ENCODE measurements around the gene UBE3C.
"Not testable (repeated sequence)": the region's sequence is repeated elsewhere in the genome, so short reads cannot be mapped to it uniquely, and the experiment has no call there.

The UBE3C gene

GRCh38 chr7:157241631-157242030 lies 102.9 kb downstream of the UBE3C start:
- no peak for DNase-seq

- no peak for DNase-seq
Observed at GRCh38 chr7:157244516-157245294, 106.0 kb downstream of the UBE3C start.

DNA sequence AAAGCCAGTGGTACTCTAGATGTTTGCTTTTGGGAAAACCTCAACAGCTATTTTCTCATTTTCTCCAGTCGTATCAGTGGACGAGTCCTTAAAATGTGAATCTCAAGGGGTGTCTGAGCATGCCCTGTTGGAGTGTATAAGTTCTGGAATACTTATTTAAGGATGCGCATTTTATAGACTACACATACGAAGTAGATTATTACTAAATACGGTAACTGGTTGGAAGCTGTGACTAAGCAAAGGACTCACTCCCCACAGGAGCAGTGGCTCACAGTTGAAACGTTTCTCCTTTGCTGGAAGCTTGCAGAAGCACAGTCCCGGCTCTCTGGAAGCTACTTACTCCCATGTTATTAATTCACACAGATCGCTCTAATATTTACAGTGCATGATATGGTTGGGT lies 107.3 kb downstream of the UBE3C start:
- no peak for DNase-seq

DNA sequence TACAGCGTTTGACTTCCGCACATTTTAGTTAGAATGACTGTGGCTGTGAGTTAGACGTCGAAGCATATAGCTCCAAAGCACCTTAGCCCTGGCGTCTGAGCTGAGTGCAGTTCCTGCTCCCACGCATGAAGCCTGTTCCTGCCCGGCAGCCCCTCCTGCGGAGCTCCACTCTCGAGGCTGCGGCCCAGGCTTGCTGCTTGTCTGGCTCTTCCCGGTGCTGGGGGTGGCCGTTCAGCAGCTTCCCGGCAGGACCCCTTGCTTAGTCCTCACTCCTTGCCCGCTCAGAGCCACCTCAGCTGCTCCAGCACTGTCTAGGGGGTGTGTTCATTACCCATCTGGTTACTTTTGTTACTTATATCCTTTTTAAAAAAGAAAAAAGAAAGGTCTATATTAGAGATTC lies 109.9 kb downstream of the UBE3C start:
- no peak for DNase-seq

DNA sequence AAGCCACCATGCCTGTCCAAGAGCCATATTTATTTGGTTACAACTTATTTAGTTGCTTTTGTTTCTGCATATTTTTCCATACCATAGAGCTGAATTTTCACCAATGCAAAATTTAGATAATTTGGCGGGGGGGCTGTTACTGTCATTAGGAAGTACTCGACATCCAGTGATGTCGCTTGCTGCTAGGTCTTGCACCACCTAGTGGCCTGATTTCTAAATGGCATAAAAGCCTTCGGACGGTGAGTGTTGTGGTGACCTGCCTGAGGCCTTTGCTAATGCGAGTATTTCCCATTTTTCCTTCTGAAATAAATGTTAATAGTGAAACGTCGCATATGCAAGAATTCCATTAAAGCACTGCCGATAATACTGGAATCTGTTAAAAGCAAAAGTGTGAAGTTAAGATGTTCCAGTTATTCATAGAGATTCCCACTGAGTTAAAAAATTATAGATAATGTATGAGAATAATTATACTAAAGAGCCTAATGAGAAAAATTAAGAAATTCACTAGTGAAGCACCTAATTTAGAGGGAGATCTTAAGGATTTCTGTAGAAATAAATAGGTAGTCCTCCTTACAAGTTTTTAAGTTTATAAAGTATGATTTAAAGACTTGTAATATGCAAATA lies 112.0 kb downstream of the UBE3C start:
- peak; percentile 67 for DNase-seq

- DNase-seq: not testable (repeated sequence)
Observed at GRCh38 chr7:157251817-157252216, 113.1 kb downstream of the UBE3C start.

DNA sequence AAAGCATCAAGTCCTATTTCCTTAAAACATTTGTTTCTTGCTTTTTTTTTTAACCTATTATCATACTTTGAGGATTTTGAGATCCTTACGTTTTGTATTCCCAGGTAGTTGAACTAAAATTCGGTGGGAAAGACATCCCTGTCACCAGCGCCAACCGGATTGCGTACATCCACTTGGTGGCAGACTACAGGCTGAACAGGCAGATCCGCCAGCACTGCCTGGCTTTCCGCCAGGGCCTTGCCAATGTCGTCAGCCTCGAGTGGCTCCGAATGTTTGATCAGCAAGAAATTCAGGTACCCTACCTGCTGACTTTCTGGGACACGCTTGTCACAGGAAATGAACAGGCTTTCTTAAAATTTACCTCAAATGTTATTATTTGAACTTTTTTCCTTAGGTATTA lies 115.1 kb downstream of the UBE3C start:
- DNase-seq: no peak

DNA sequence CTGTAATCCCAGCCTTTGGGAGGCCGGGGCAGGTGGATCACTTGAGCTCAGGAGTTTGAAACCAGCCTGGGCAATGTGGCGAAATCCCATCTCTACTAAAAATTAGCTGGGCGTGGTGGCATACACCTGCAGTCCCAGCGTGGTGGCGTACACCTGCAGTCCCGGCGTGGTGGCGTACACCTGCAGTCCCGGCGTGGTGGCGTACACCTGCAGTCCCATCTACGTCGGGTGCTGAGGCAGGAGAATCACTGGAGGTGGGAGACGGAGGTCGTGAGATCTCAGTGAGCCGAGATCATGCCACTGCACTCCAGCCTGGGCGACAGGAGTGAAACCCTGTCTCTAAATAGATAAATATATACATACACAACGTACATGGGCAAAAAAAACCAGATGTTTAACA lies 116.1 kb downstream of the UBE3C start:
- not testable (repeated sequence) for DNase-seq

DNA sequence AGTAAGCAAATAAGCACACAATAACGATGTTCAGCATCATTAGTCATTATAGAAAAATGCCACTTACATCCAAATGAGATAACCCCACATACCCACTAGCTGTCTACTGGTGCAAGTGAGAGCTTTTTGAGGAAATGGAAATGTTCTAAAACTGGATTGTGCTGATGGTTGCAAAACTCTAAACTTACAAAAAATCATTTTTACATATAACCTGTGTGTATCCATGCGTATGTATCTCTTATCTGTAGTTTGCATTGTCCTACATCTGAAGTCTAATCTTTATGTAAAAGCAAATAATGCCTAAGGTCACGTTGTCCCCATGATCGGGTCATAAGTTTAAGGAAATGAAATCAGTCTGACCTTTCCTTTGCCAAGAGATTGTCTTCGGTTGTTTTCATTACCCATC lies 116.5 kb downstream of the UBE3C start:
- DNase-seq: no peak

DNA sequence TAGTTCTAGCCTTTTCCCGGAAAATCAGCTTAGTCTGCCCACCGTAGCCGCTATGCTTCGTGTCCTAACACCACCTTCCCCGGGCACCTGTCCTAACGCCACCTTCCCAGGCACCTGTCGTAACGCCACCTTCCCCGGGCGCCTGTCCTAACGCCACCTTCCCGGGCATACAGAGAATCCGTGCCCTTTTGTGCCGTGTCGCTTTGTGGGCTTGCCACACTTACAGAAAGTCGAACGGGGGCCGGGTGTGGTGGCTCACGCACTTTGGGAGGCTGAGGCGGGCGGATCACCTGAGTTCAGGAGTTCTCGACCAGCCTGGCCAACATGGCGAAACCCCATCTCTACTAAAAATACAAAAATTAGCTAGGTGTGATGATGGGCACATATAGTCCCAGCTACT lies 124.4 kb downstream of the UBE3C start:
- DNase-seq: no peak

- DNase-seq: no peak
Observed at GRCh38 chr7:157265051-157265450, 126.3 kb downstream of the UBE3C start.

GRCh38 chr7:157266272-157266671 lies 127.5 kb downstream of the UBE3C start:
- no peak for DNase-seq

DNA sequence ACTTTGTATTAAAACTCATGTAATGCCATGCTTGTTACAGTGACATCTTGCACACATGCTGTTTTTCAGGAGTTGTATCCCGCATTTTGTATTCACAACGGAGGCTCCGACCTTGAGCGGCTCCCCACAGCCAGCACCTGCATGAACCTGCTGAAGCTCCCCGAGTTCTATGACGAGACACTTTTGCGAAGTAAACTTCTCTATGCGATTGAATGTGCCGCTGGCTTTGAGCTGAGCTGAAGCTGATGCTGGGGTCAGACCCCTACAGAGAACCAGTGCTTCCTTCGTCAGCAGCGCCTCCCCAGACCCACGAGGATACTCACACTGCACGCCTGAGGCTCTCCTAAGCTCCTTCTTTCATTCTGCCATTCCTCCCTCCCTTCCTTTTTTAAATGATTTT lies 128.8 kb downstream of the UBE3C start:
- no peak for DNase-seq

- DNase-seq: no peak
Observed at GRCh38 chr7:157267956-157268355, 129.2 kb downstream of the UBE3C start.

- DNase-seq: no peak
Observed at GRCh38 chr7:157268540-157268939, 129.8 kb downstream of the UBE3C start.

DNA sequence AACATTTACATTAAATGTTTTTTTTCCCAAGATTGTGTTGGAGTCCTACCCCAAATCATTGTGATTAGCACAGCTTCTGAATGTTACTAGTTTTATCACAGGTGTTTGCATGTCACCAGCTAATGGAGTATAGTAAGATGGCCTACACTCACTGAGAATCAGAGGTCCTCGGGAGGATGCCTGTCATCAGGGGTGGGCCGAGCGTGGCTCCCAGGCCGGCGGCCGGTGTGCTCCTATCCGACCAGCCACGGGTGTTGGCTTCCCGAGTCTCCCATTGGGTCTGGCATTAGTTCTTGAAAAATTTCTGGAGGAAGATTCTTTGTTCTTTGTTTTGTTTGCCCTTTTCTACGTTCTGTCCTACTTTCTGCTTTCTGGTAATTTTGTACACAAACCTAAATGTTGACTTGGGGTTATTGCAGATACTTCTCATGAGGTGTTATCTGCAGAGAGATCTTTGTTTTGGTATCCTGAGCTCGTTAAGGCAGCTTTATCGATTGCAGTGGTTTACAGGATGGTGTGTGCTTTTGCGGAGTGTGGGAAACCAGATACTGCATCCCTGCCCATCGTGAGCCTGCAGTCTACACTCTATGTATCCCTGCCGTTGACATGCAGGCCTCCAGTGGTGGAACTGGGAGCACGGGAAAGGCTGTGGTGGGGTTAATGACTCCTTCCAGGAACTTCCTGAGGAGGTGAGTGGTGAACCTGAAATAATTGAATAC lies 130.8 kb downstream of the UBE3C start:
- no peak for DNase-seq

GRCh38 chr7:157270060-157270444 lies 131.3 kb downstream of the UBE3C start:
- DNase-seq: no peak

- DNase-seq: no peak
Observed at GRCh38 chr7:157271315-157271990, 132.7 kb downstream of the UBE3C start.

- no peak for DNase-seq
Observed at GRCh38 chr7:157271991-157272324, 133.2 kb downstream of the UBE3C start.

DNA sequence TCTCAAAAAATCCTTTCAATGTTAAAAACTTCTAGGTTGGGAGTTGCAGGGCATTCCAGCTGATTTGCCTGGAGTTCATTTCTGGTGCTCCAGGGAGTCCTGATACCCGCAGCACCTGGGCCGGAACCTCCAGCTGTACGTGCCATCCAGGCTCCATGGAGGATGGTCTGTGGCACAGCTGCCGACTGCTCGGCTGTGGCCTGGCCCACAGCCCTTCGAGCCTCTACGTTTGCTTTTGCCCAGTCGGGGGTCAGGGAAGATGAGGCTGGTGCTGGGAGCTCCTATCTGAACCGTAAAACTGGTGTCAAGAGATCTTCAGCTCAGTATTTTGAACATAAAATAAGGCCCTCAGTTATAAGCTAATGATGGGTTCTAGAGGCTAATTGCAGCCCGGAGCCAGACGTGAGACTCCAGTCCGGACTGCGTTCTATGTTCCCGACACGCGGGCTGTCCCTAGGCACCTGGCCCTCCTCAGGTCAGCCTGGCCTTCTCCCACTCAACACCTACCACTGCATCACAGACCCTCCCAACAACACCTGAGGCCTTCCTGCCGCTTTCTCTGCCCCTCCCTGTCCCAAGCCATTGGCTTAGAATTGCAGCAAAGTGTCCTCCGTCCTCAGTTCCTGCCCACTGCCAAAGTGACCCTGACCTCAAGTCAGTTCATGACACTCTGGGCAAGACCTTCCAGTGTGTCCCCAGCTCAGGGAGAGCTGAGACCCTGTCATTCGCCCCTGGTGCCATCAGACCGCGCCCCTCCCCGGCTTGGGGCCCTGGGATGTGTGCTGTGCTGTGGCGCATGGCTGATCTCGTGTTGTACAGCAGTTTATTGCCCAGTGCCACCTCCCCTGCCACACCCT lies 133.9 kb downstream of the UBE3C start:
- DNase-seq: no peak

DNA sequence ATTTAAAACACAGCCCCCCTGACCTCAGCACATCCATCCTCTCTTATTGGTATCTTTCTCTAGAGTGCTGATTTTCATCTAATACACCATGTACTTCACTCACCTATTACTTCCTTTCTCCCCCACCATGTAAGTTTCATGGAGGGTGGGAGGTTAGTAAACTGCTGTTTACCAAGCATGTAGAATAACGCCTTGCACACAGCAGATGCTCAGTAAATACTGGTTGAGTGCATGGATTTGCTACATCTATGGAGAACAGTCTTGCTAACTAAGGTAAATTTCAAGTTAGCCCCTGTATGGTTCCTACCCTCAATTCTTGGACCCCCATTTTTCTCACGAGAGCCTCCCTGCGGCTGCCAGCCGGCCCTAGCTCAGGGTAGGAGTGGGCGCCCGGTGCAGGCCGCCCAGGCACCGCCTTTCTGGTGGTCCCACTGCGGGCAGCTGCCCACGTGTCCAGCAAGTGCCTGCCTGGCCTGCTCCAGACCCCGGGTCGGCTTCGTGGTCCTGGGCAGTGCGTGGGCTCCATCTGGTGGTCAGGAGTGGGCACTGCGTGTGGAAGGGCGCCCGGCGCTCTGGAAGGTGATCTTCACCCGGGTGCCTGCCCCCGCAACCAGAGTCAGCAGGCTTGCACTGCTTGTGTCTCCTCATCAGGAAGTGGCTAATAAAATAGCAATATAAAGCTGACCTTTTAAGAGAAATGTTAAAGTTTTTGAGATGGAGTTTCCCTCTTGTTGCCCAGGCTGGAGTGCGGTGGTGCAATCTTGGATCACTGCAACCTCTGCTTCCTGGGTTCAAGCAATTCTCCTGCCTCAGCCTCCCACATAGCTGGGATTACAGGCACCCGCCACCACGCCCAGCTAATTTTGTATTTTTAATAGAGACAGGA lies 134.7 kb downstream of the UBE3C start:
- DNase-seq: peak; percentile 69
